K562 (cell line): ENCODE results near the gene P2RX3. TPM values are rescaled to one million over a fixed set of nuclear protein-coding genes. Genes with fewer than 3 reads are reported as not detected.

Experiments used
- CBFB ChIP-seq: sonication (generic); formaldehyde crosslinking; IDR thresholded peaks from 2 replicates; pipeline ENCODE4 v1.4.0; 2020; ENCODE audit warnings: mild to moderate bottlenecking, missing genetic modification reagents
- CBX2 ChIP-seq: fragments of 200-600 bp; sonication (generic); IDR thresholded peaks from one replicate; pipeline ENCODE4 v1.6.1; 2012; ENCODE audit warnings: mild to moderate bottlenecking, low read length, inconsistent platforms; ENCODE audit not compliant: insufficient read depth, poor library complexity, severe bottlenecking
- HDAC3 ChIP-seq: fragments of 450-650 bp; IDR thresholded peaks from 2 replicates; pipeline ENCODE4 v1.6.1; 2018; ENCODE audit warnings: borderline replicate concordance, mild to moderate bottlenecking, moderate library complexity; ENCODE audit not compliant: partially characterized antibody
- HMG20B ChIP-seq: fragments of 250-450 bp; sonication (Bioruptor Pico); IDR thresholded peaks from 2 replicates; pipeline ENCODE4 v1.5.0; 2021; ENCODE audit warnings: mild to moderate bottlenecking
- IRF9 ChIP-seq: fragments of 450-650 bp; IDR thresholded peaks from 2 replicates; pipeline ENCODE4 v1.6.1; 2016; ENCODE audit warnings: missing biosample characterization, missing genetic modification characterization
- MTA2 ChIP-seq: fragments of 450-650 bp; IDR thresholded peaks from 2 replicates; pipeline ENCODE4 v1.6.1; 2016; ENCODE audit warnings: low read depth
- MYC ChIP-seq, 2 experiments: fragments of 250-450 bp in 1 of 2; sonication (Bioruptor Pico) in 1 of 2; IDR thresholded peaks; 2 replicates each; pipeline versions ENCODE4 v1.5.1 to v1.6.1; 2012 to 2021; ENCODE audit warnings: low read depth in 2 of 2, borderline replicate concordance in 1 of 2, improper control_type of control experiment in 1 of 2, low read length in 1 of 2, mild to moderate bottlenecking in 1 of 2, moderate library complexity in 1 of 2
- NKRF ChIP-seq: fragments of 450-650 bp; IDR thresholded peaks from 2 replicates; pipeline ENCODE4 v1.6.1; 2016; ENCODE audit warnings: borderline replicate concordance
- SMAD1 ChIP-seq: fragments of 150-350 bp; IDR thresholded peaks from 2 replicates; pipeline ENCODE4 v1.6.1; 2014; ENCODE audit warnings: low read length, low read depth; ENCODE audit not compliant: partially characterized antibody
- SP2 ChIP-seq: IDR thresholded peaks from 2 replicates; pipeline ENCODE4 v1.6.1; 2011; ENCODE audit warnings: mild to moderate bottlenecking, low read depth, low read length, moderate library complexity; ENCODE audit not compliant: poor library complexity, severe bottlenecking; ENCODE audit errors: extremely low read depth
- UBTF ChIP-seq, 2 experiments: IDR thresholded peaks; 2 replicates each; pipeline ENCODE4 v1.6.1; 2012; ENCODE audit warnings: improper control_type of control experiment in 2 of 2, low read depth in 2 of 2, low read length in 2 of 2, borderline replicate concordance in 1 of 2
- USF2 ChIP-seq: sonication (generic); formaldehyde crosslinking; IDR thresholded peaks from 2 replicates; pipeline ENCODE4 v1.5.0; 2020; ENCODE audit warnings: missing genetic modification reagents
- ZNF280A ChIP-seq: fragments of 450-650 bp; IDR thresholded peaks from 2 replicates; pipeline ENCODE4 v1.6.1; 2018; ENCODE audit warnings: mild to moderate bottlenecking, low read depth; ENCODE audit not compliant: partially characterized antibody
- ZNF449 ChIP-seq: fragments of 250-450 bp; sonication (Bioruptor Pico); IDR thresholded peaks from 2 replicates; pipeline ENCODE4 v1.8.0; 2022; ENCODE audit warnings: moderate library complexity, mild to moderate bottlenecking, inconsistent platforms
- ZNF589 ChIP-seq: fragments of 200-800 bp; sonication (Bioruptor generic); IDR thresholded peaks from 2 replicates; pipeline ENCODE4 v1.6.1; 2016; ENCODE audit warnings: low read depth, missing genetic modification characterization, missing compliant biosample characterization
- polyA plus RNA-seq, 8 experiments: library from polyadenylated mRNA; depleted of rRNA in 4 of 8; stranded (reverse) in 5 of 8; unstranded in 3 of 8; fragments of >200 nt; fragmentation: Nextera tagmentation in 2 of 8; fragmentation: Illumina TruSeq in 1 of 8; extraction: Ambion mirVana in 2 of 8; extraction: Trizol in 1 of 8; gene quantifications; 2 replicates each; pipeline versions ENCODE4 v1.2.1 to v1.2.3, GENCODE V29; 2011 to 2014; ENCODE audit warnings: inconsistent platforms in 1 of 8, missing spikeins in 1 of 8
- total RNA-seq, 7 experiments: library from RNA; depleted of rRNA in 6 of 7; stranded (reverse); fragments of >200 nt in 6 of 7; fragmentation: Illumina TruSeq in 2 of 7; extraction: Trizol in 2 of 7; gene quantifications; 2 replicates each; pipeline versions ENCODE4 v1.2.1 to v1.2.3, GENCODE V29; 2011 to 2021; ENCODE audit warnings: low replicate concordance in 1 of 7

The P2RX3 gene
- total and polyA plus RNA-seq, 9 of the 15 experiments (the other 6 are each of a cell fraction or from before 2014, with no cell fraction given), result not detected

- TF ChIP-seq HDAC3 (peak; percentile 9), USF2 (no peak), ZNF449 (CRISPR knock-in tag) (no peak), IRF9 (peak; percentile 44; the same call in 1 of the 2 replicates), MYC (IDR thresholded peaks at IDR 0.05; ENCODE audit: low read depth, low read length) (peak; percentile 91), MYC (CRISPR knock-in tag; IDR thresholded peaks at IDR 0.05; ENCODE audit: borderline replicate concordance, low read depth) (peak; percentile 79; the same call in 1 of the 2 replicates), MTA2 (no peak), ZNF280A (no peak), NKRF (peak; percentile 78; the same call in 1 of the 2 replicates), ZNF589 (CRISPR knock-in tag) (no peak), CBX2 (no peak), SMAD1 (peak; percentile 86), SP2 (peak; percentile 83), UBTF (IDR thresholded peaks at IDR 0.05; ENCODE audit: borderline replicate concordance in 1 of 2, low read depth in 2 of 2, low read length in 2 of 2) (peak in 1 of 2 experiments; percentile 30; a peak in 1 of 4 replicates), CBFB (CRISPR knock-in tag) (no peak), HMG20B (CRISPR knock-in tag) (no peak)
These were observed 13.0 kb upstream of the P2RX3 start, which contains the start of gene TNKS1BP1 (continued) for GRCh38 chr11:57324886-57325734.
